GM12892 (cell line): ENCODE data around the gene UGT8.
"Not testable (repeated sequence)": the region's sequence is repeated elsewhere in the genome, so short reads cannot be mapped to it uniquely, and the experiment has no call there.

Experiments used
- POLR2A ChIP-seq: IDR thresholded peaks from 2 replicates; pipeline ENCODE4 v1.6.1; 2011; ENCODE audit warnings: low read depth, low read length, control low read depth
- POLR2AphosphoS5 ChIP-seq: IDR thresholded peaks from 2 replicates; pipeline ENCODE4 v1.6.1; 2011; ENCODE audit warnings: low read depth, low read length, control low read depth
- TAF1 ChIP-seq: IDR thresholded peaks from 2 replicates; pipeline ENCODE4 v1.6.1; 2011; ENCODE audit warnings: low read depth, mild to moderate bottlenecking, control low read depth, low read length, borderline replicate concordance

- TF ChIP-seq POLR2AphosphoS5, TAF1, POLR2A: not testable (repeated sequence)
These were observed 17.4 kb downstream of the UGT8 start for GRCh38 chr4:114616036-114616435.
